Measurements from ENCODE around the gene STK32C. TPM values are rescaled to one million over a fixed set of nuclear protein-coding genes. Genes with fewer than 3 reads are reported as not detected.

STK32C gene
- total RNA-seq, 1 experiment from 2014 or later, result 9.3 TPM

- DNase-seq (ENCODE audit: low read depth), result no peak
Measured at GRCh38 chr10:132184816-132185593, 122.7 kb downstream of the STK32C start.

GRCh38 chr10:132183046-132183445 is 124.7 kb downstream of the STK32C start:
- no peak for DNase-seq (ENCODE audit: low read depth)

- no peak for DNase-seq (ENCODE audit: low read depth)
Measured at GRCh38 chr10:132182591-132182990, 125.2 kb downstream of the STK32C start.

GRCh38 chr10:132181691-132182425 is 125.9 kb downstream of the STK32C start:
- DNase-seq (ENCODE audit: low read depth), result no peak

- DNase-seq (ENCODE audit: low read depth), result no peak
Measured at GRCh38 chr10:132180736-132181135, 127.0 kb downstream of the STK32C start.

- no peak for DNase-seq (ENCODE audit: low read depth)
Measured at GRCh38 chr10:132179551-132180392, 128.0 kb downstream of the STK32C start.

GRCh38 chr10:132178672-132179545 is 128.8 kb downstream of the STK32C start:
- DNase-seq (ENCODE audit: low read depth), result no peak

GRCh38 chr10:132178046-132178445 is 129.7 kb downstream of the STK32C start:
- DNase-seq (ENCODE audit: low read depth), result no peak

- DNase-seq (ENCODE audit: low read depth), result no peak
Measured at GRCh38 chr10:132176623-132177500, 130.9 kb downstream of the STK32C start.

GRCh38 chr10:132175907-132176581 is 131.7 kb downstream of the STK32C start:
- DNase-seq (ENCODE audit: low read depth), result no peak

- no peak for DNase-seq (ENCODE audit: low read depth)
Measured at GRCh38 chr10:132175408-132175807, 132.3 kb downstream of the STK32C start.

- no peak for DNase-seq (ENCODE audit: low read depth)
Measured at GRCh38 chr10:132174237-132174636, 133.5 kb downstream of the STK32C start.

- DNase-seq (ENCODE audit: low read depth), result no peak
Measured at GRCh38 chr10:132173185-132173584, 134.6 kb downstream of the STK32C start.

- DNase-seq (ENCODE audit: low read depth), result no peak
Measured at GRCh38 chr10:132172091-132173066, 135.4 kb downstream of the STK32C start.

GRCh38 chr10:132170561-132171361 is 137.0 kb downstream of the STK32C start:
- no peak for DNase-seq (ENCODE audit: low read depth)

GRCh38 chr10:132169766-132170560 is 137.8 kb downstream of the STK32C start:
- DNase-seq (ENCODE audit: low read depth), result no peak
